ENCODE results near the gene DTX3. TPM values are rescaled to one million over a fixed set of nuclear protein-coding genes. Genes with fewer than 3 reads are reported as not detected.

DTX3 gene
- total RNA-seq, 1 experiment from 2014 or later: 0.37 TPM

GRCh38 chr12:57619434-57620244 lies 15.0 kb downstream of the DTX3 start:
- H3K27ac ChIP-seq (ENCODE audit: low read depth, low read length): no peak overlapping the region
- RAD21 ChIA-PET (ENCODE audit: low non-redundant PET in 1 of 2, low total read pairs in 2 of 2, uncharacterized antibody in 2 of 2, unreplicated experiment in 2 of 2): interaction anchor here in 1 of 2 experiments (0.6 kb wide), 1 partner anchor 173 kb away, joined by 4 read pairs; no protein-coding TSS in a partner anchor
- H3K9me3 ChIP-seq (ENCODE audit: control insufficient read depth in 1 of 2, insufficient read depth in 1 of 2, low read depth in 1 of 2, low read length in 2 of 2): no peaks in the 10 kb centered on the region
- H3K36me3 ChIP-seq (ENCODE audit: control insufficient read depth in 1 of 2, insufficient read depth in 2 of 2, low read length in 2 of 2): no peaks in the 10 kb centered on the region
- no peak overlapping the region for H3K4me3 ChIP-seq (replicated peaks in 1 of 2; ENCODE audit: low read depth in 1 of 2, low read length in 2 of 2)
- H3K9me2 ChIP-seq (ENCODE audit: insufficient read depth): no peaks in the 10 kb centered on the region
- ATAC-seq (no peak), DNase-seq (ENCODE audit: low read depth, low spot score) (no peak)
- no peak overlapping the region for H3K4me2 ChIP-seq (ENCODE audit: low read length)
- peaks cover 4% of the 10 kb centered on the region; the same call in 1 of the 2 replicates for H3K27me3 ChIP-seq (ENCODE audit: insufficient read depth, low read length)
- H3K79me2 ChIP-seq (ENCODE audit: insufficient read depth, low read length): no peaks in the 10 kb centered on the region
- H2AFZ ChIP-seq (ENCODE audit: low read depth, low read length, poor library complexity, severe bottlenecking): no peak overlapping the region
- TF ChIP-seq RAD21 (IDR thresholded peaks at IDR 0.05; ENCODE audit: low read depth) (no peak), FOSL1 (IDR thresholded peaks at IDR 0.05; ENCODE audit: low read depth) (no peak)
- no TSS peak for BruUV-seq (replicated peaks)
- H3K4me1 ChIP-seq (ENCODE audit: control insufficient read depth in 1 of 2, insufficient read depth in 2 of 2, low read length in 2 of 2): no peaks in the 10 kb centered on the region
- no peaks in the 10 kb centered on the region for H4K20me1 ChIP-seq (ENCODE audit: insufficient read depth)
- POLR2A ChIA-PET: no interaction called here
- CTCF ChIA-PET: interaction anchor here (0.9 to 1.2 kb wide), 2 partner anchors 20 to 36 kb away, joined by 3 read pairs; no protein-coding TSS in a partner anchor
- intact Hi-C loops (cut with micrococcal nuclease): no loop called here
- H3K9ac ChIP-seq (ENCODE audit: low read length): no peak overlapping the region

- H4K20me1 ChIP-seq (ENCODE audit: insufficient read depth): no peaks in the 10 kb centered on the region
- no peaks in the 10 kb centered on the region for H3K9me3 ChIP-seq (ENCODE audit: control insufficient read depth in 1 of 2, insufficient read depth in 1 of 2, low read depth in 1 of 2, low read length in 2 of 2)
- H3K9ac ChIP-seq (ENCODE audit: low read length): no peak overlapping the region
- no peak overlapping the region for H3K4me2 ChIP-seq (ENCODE audit: low read length)
- no peak overlapping the region for H3K4me3 ChIP-seq (replicated peaks in 1 of 2; ENCODE audit: low read depth in 1 of 2, low read length in 2 of 2)
- ChIA-PET POLR2A (no interaction called here), CTCF (no interaction called here), RAD21 (ENCODE audit: low non-redundant PET in 1 of 2, low total read pairs in 2 of 2, uncharacterized antibody in 2 of 2, unreplicated experiment in 2 of 2) (no interaction called here)
- no peaks in the 10 kb centered on the region for H3K79me2 ChIP-seq (ENCODE audit: insufficient read depth, low read length)
- no peaks in the 10 kb centered on the region for H3K4me1 ChIP-seq (ENCODE audit: control insufficient read depth in 1 of 2, insufficient read depth in 2 of 2, low read length in 2 of 2)
- no peaks in the 10 kb centered on the region for H3K36me3 ChIP-seq (ENCODE audit: control insufficient read depth in 1 of 2, insufficient read depth in 2 of 2, low read length in 2 of 2)
- ATAC-seq (no peak), DNase-seq (ENCODE audit: low read depth, low spot score) (no peak)
- no peaks in the 10 kb centered on the region for H3K9me2 ChIP-seq (ENCODE audit: insufficient read depth)
- H3K27me3 ChIP-seq (ENCODE audit: insufficient read depth, low read length): peaks cover 4% of the 10 kb centered on the region; the same call in 1 of the 2 replicates
- TF ChIP-seq TCF7L2 (IDR thresholded peaks at IDR 0.05; ENCODE audit: borderline replicate concordance, extremely low read depth, insufficient read depth, insufficient read length) (no peak), POLR2A (IDR thresholded peaks at IDR 0.05; ENCODE audit: borderline replicate concordance, extremely low read depth, insufficient read depth, insufficient read length) (no peak), EZH2phosphoT487 (IDR thresholded peaks at IDR 0.05; ENCODE audit: borderline replicate concordance) (no peak), RAD21 (IDR thresholded peaks at IDR 0.05; ENCODE audit: low read depth) (no peak), EZH2 (IDR thresholded peaks at IDR 0.05) (no peak), JUND (IDR thresholded peaks at IDR 0.05) (no peak), ZFX (IDR thresholded peaks at IDR 0.05) (no peak), POLR2AphosphoS5 (IDR thresholded peaks at IDR 0.05; ENCODE audit: low read depth, low read length) (no peak), CEBPB (IDR thresholded peaks at IDR 0.05; ENCODE audit: low read depth) (no peak), ZBTB33 (IDR thresholded peaks at IDR 0.05; ENCODE audit: extremely low read depth, insufficient replicate concordance, low read length) (no peak), SRF (IDR thresholded peaks at IDR 0.05; ENCODE audit: low read depth) (no peak), EGR1 (IDR thresholded peaks at IDR 0.05; ENCODE audit: low read depth) (no peak), SIN3A (IDR thresholded peaks at IDR 0.05; ENCODE audit: low read depth) (no peak)
- H2AFZ ChIP-seq (ENCODE audit: low read depth, low read length, poor library complexity, severe bottlenecking): no peak overlapping the region
- H3K27ac ChIP-seq (ENCODE audit: low read depth, low read length): no peak overlapping the region
- BruUV-seq (replicated peaks): no TSS peak
- intact Hi-C loops (cut with micrococcal nuclease): no loop called here
These were observed 15.8 kb downstream of the DTX3 start for GRCh38 chr12:57620245-57620935.

All from HCT116 (cell line).